NCI-H2029 (cell line): Measurements from ENCODE around the gene HOXC6.
"Not testable (repeated sequence)": the region's sequence is repeated elsewhere in the genome, so short reads cannot be mapped to it uniquely, and the experiment has no call there.

Experiments used
- DNase-seq: peaks from one replicate; lab custom pipeline; 2025; lab: John Stamatoyannopoulos, UW

The HOXC6 gene

DNA sequence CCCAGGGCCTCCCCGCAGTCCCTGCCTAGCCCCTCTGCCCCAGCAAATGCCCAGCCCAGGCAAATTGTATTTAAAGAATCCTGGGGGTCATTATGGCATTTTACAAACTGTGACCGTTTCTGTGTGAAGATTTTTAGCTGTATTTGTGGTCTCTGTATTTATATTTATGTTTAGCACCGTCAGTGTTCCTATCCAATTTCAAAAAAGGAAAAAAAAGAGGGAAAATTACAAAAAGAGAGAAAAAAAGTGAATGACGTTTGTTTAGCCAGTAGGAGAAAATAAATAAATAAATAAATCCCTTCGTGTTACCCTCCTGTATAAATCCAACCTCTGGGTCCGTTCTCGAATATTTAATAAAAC, 2.2 kb downstream of the HOXC6 start:
- DNase-seq = no peak

- no peak for DNase-seq
Observed at GRCh38 chr12:54030889-54031471, 2.7 kb downstream of the HOXC6 start.

DNA sequence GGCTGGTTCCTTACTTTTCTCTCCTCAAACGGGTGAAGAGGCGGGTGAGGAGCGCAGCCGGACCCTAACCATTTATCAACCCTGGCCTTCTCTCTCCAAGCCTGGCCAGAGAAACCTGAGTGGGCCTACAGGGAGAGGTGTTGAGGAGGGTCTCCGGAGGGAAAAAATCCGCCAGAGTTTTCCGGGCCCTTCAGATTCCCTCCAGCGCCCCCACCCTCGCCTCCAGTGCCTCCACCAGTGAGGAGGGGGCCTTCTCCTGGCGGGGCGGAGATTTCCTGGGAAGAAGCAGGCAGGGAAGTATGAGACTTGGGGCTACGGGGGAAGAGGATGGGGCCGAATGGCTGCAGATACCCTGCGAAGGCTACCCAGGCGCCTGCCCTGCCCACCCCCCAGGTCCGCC, 3.2 kb downstream of the HOXC6 start:
- no peak for DNase-seq

GRCh38 chr12:54032086-54032619, 3.9 kb downstream of the HOXC6 start:
- no peak for DNase-seq

GRCh38 chr12:54032627-54033100, 4.4 kb downstream of the HOXC6 start, which contains the start of gene HOXC5:
TSS of gene HOXC5 (plus strand) at chr12:54033050. CDS start at chr12:54033123, 73 bp downstream.
- peak; percentile 22 for DNase-seq

GRCh38 chr12:54033106-54033979, 5.1 kb downstream of the HOXC6 start:
- no peak for DNase-seq

DNA sequence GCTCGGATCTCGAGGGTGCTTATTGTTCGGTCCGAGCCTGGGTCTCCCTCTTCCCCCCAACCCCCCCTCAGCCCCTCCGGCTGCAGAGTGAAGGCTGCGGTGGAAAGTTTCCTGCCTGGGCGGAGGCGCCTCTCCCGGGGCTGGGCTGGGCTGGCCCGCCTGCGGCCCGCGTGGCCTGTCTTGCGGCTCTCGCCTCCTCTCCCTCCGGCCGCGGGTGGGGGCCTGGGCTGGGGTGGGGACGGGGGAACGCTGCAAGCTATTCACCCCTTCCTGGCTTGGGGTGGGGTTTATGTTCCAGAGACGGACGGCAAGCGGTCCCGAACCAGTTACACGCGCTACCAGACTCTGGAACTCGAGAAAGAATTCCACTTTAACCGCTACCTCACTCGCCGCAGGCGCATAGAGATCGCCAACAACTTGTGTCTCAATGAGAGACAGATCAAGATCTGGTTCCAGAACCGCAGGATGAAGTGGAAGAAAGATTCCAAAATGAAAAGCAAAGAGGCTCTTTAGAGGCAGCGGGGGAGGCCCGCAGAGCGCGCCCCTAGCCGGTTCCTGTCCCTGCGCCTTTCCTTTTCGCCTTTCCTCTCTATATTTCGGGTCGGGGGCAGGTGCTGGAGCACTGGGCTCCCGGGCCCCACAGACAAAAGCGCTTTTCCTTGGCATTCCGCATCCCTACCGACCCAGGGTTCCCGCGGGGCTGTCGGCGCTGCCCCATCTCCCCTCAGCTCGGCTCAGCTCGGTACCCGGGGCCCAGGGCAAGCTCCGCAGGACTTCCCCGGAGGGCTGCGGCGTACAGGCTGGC, 5.9 kb downstream of the HOXC6 start:
- DNase-seq = no peak

DNA sequence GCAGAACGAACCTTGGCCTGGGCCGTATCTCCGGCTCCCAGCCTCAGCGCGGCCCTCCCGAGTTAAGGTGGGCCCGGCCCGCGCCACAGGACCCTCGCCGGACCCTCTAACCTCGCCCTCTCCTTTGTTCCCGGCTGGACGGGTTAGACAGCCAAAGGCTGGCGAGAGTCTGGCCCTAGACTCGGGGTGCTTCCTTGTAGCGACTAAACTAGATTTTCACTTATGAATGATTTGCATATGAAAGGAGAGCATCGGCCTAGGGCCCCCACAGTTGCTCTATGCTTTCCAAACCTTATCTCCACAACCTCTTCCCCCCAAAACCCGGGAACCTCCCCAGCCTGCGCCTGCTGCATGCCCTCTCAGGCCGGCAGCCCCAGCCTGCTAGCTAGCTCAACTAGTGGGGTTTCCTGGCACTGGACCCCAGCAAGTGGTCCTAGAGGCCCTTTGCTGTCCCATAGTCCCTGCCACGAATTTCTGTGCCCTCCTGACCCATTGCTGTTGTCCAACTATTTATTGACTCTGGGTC, 6.6 kb downstream of the HOXC6 start:
- no peak for DNase-seq

GRCh38 chr12:54035568-54036264, 7.5 kb downstream of the HOXC6 start:
- no peak for DNase-seq

DNA sequence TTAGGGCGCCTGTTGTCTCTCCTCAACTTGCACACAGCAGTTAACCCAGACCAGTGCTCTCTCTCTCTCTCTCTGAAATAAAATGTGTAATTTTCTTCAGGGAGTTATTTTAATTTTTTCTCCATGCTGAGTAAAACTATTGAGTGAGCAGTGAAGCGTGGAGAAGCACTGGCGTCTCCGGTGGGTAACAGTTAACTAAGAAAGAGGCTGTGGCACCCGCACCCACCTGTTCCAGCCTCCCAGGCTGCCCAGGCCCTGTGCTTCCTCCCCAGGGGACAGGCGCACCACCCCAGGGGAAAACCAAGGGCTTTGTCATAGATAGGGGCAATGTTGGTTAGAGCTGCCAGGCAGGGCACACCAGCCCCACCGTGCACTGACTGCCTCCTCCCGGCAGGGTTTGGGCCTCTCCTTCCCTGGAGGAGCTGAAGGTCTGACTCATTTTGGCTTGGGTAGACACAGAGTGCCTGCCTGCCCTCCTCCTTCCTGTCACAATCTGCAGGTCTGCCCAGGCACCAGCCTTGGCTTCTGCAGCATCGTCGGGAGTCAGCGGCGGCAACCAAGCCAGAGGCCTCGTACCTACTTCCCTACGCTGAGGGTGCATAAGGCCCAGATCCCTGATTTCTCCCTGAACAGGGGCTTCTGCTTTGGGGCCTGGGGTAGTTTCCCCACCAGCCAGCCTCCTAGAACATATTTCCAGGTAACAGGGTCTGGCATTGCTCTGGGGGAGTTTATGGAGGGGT, 8.6 kb downstream of the HOXC6 start:
- DNase-seq = no peak

GRCh38 chr12:54037360-54038283, 9.4 kb downstream of the HOXC6 start:
- no peak for DNase-seq

DNA sequence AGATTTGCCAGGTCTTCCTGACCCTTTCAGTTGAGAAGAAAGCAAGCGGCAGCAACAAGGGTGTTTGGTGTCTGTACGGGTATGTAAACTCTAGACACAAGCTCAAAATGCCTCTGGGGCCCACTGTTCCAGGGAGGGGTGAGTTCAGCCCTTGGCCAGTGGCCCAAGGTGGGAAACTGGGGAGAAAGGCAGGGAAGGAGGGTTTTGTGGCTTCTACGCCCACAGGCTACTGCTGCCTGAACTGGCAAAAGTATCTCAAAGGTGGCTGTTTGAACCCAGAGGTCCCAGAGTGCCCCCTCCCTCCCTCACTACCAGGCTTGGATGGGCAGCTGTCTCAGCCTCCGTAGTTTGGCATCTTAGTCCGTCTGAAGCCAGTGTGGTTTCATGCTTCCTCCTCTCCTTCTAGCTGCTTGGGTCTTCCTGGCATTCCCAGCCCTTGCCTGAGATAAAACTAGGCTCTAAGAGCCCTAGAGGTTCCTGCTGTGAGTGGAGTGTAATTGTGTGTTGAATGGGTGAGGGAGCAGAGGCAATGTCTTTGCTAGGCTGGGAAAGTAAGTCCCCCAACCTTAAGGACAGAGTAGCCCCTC, 10.1 kb downstream of the HOXC6 start:
- DNase-seq = no peak

GRCh38 chr12:54038871-54039414, 10.7 kb downstream of the HOXC6 start:
- no peak for DNase-seq

DNA sequence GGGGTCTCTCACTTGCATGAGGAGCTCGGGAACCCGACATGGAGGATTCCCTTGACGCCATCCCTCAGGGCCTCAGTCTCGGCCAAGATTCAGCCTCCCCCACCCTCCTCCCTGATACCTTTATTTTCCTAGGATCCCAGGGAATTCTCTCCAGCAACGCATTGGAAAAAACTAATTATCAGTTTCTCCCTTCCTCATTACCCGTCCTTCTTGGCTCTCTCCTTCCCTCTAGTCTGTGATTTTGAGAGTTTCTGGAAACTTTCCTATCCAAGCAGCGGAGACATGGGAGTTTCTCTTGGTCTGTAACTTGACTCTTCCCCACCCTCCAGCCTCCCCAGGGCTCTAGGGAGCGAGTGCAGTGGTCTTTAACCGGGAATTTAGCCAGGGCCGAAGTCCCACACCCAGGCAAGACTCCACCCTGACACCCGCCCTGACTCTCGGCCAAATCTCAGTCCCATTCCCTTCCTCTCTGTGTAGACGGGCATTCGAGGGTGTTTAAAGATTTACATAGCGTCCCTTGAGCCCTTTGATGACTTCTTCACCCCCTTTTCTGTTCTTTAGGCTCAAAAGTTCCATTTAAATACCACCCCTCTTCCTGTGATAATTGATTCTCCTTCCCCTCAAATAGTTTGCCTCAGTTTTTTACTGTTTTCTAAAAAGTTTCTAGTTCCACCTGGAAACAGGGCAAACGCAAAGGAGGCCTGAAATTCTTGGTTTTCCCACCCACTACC, 11.3 kb downstream of the HOXC6 start:
- no peak for DNase-seq

DNA sequence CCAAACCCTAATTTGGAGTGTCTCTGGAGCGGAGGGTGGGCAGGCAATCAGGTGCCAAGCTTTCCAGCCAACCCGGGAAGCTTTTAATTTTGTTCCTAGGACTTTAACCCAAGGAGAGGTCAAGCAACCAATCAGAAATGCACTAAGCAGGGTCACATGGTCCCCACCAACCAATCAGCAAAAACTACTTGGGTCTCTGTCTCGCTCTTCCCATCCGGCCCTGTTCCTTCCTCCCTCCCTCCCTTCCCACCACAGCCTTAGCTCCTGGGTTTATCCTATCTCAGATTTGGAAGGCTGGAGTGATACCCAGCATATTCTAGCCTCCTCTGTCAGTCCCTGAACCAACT, 11.9 kb downstream of the HOXC6 start:
- no peak for DNase-seq

GRCh38 chr12:54040648-54041047, 12.4 kb downstream of the HOXC6 start:
- DNase-seq = no peak

DNA sequence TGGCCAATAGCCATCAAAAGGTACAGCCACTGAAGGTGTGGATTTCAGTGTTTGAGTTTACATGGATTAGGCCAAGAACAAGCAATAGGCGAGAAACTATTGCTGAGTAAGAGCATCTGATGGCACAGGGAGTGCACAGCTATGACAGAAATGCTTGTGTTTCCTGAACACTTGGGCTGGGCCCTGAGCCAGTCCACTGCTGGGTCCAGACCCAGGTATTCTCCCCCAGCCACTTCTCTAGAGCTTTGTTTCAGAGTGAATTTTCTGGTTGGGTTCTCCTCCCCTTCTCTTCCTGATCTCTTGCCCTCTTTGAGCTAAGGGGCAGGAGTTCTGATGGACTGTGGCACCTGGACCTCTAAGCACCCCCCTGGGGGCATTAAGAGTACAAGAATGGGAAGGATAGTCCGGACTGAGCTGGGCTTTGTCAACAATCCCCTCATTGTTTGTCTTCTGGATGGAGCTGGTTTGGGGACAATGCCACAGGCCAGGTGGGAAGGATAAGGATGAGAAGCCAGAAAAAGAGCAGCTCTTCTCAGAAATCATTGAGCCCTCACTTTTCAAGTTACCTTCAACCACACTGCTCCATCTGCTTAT, 13.0 kb downstream of the HOXC6 start:
- no peak for DNase-seq

- not testable (repeated sequence) for DNase-seq
Observed at GRCh38 chr12:54042033-54042432, 13.8 kb downstream of the HOXC6 start.
